HCT116 (cell line): Measurements from ENCODE around the gene PDCD2L. TPM values are rescaled to one million over a fixed set of nuclear protein-coding genes. Genes with fewer than 3 reads are reported as not detected.

ENCODE experiments used
- ATAC-seq: fragments of 200-7000 bp; cut with Tn5 transposase; 2 replicates; pipeline ENCODE4 v1.9.1; 2020; ENCODE audit warnings: mild to moderate bottlenecking, moderate library complexity
- BruUV-seq: library from RNA; stranded (reverse); fragments of 400-500 nt; replicated peaks from 2 replicates; lab custom pipeline; 2021; lab: Mats Ljungman, UMichigan
- CTCF ChIA-PET: fragments of 300-600 bp; sonication (Branson Sonifier 250); formaldehyde crosslinking; loops from one replicate; lab custom pipeline; 2021; ENCODE audit warnings: antibody characterized with exemption; lab: Charles Lee
- POLR2A ChIA-PET: fragments of 300-600, 350-600 bp; sonication (Branson Sonifier 250); formaldehyde crosslinking; loops from one replicate; lab custom pipeline; 2021; ENCODE audit warnings: antibody characterized with exemption; lab: Charles Lee
- RAD21 ChIA-PET, 2 experiments: fragments of 300-600 bp; sonication (Branson Sonifier 250); formaldehyde crosslinking; loops; one replicate each; lab custom pipeline; 2023; ENCODE audit warnings: low total read pairs in 2 of 2; ENCODE audit not compliant: uncharacterized antibody in 2 of 2, unreplicated experiment in 2 of 2, low non-redundant PET in 1 of 2; lab: Charles Lee
- DNase-seq: peaks from one replicate; pipeline ENCODE4 v3.0.0-alpha.2; 2010; ENCODE audit warnings: low read depth, low spot score
- H2AFZ ChIP-seq: fragments of 200-600 bp; shearing (Covaris generic), sonication (generic); 2 replicates; pipeline ENCODE4 v1.6.1; 2017; ENCODE audit warnings: low read depth, mixed run types, mixed read lengths, antibody characterized with exemption, low read length; ENCODE audit not compliant: poor library complexity, severe bottlenecking
- H3K27ac ChIP-seq: 2 replicates; pipeline ENCODE4 v1.5.1; 2012; ENCODE audit warnings: low read depth, low read length
- H3K27me3 ChIP-seq: fragments of 200-600 bp; sonication (generic); 2 replicates; pipeline ENCODE4 v1.6.1; 2016; ENCODE audit warnings: mixed run types, low read length, mixed read lengths; ENCODE audit not compliant: insufficient read depth
- H3K36me3 ChIP-seq, 2 experiments: fragments of 200-500 bp in 1 of 2; fragments of 200-600 bp in 1 of 2; sonication (Bioruptor generic) in 1 of 2; sonication (generic) in 1 of 2; 2 replicates each; pipeline versions ENCODE4 v1.5.1 to v1.6.1; 2014 to 2016; ENCODE audit warnings: low read length in 2 of 2, inconsistent platforms in 1 of 2, mixed read lengths in 1 of 2, mixed run types in 1 of 2; ENCODE audit not compliant: insufficient read depth in 2 of 2, control insufficient read depth in 1 of 2
- H3K4me1 ChIP-seq, 2 experiments: fragments of 200-600 bp in 1 of 2; sonication (generic) in 1 of 2; 2 replicates each; pipeline versions ENCODE4 v1.5.1 to v1.6.1; 2012 to 2017; ENCODE audit warnings: low read length in 2 of 2, inconsistent platforms in 1 of 2, mild to moderate bottlenecking in 1 of 2, mixed read lengths in 1 of 2, mixed run types in 1 of 2, moderate library complexity in 1 of 2; ENCODE audit not compliant: insufficient read depth in 2 of 2, control insufficient read depth in 1 of 2
- H3K4me2 ChIP-seq: fragments of 200-600 bp; sonication (generic); 2 replicates; pipeline ENCODE4 v1.6.1; 2017; ENCODE audit warnings: mixed run types, low read length, mixed read lengths
- H3K4me3 ChIP-seq, 2 experiments: fragments of 200-600 bp in 1 of 2; sonication (generic) in 1 of 2; replicated peaks in 1 of 2; 2 replicates each; pipeline ENCODE4 v1.5.1; 2011 to 2016; ENCODE audit warnings: low read length in 2 of 2, control low read depth in 1 of 2, low read depth in 1 of 2, mild to moderate bottlenecking in 1 of 2, mixed read lengths in 1 of 2, mixed run types in 1 of 2
- H3K79me2 ChIP-seq: fragments of 200-600 bp; sonication (generic); 2 replicates; pipeline ENCODE4 v1.6.1; 2017; ENCODE audit warnings: mild to moderate bottlenecking, mixed run types, low read length, moderate library complexity, mixed read lengths; ENCODE audit not compliant: insufficient read depth
- H3K9ac ChIP-seq: fragments of 200-600 bp; sonication (generic); 2 replicates; pipeline ENCODE4 v1.6.1; 2016; ENCODE audit warnings: low read length, mixed read lengths
- H3K9me2 ChIP-seq: fragments of 200-600 bp; sonication (generic), shearing (Covaris generic); 2 replicates; pipeline ENCODE4 v1.6.1; 2017; ENCODE audit warnings: mixed run types, mild to moderate bottlenecking, moderate library complexity; ENCODE audit not compliant: insufficient read depth
- H3K9me3 ChIP-seq, 2 experiments: fragments of 200-500 bp in 1 of 2; fragments of 200-600 bp in 1 of 2; sonication (Bioruptor generic) in 1 of 2; sonication (generic) in 1 of 2; 2 replicates each; pipeline ENCODE4 v1.6.1; 2014 to 2017; ENCODE audit warnings: low read length in 2 of 2, mixed read lengths in 2 of 2, inconsistent platforms in 1 of 2, low read depth in 1 of 2, mild to moderate bottlenecking in 1 of 2, mixed run types in 1 of 2, moderate library complexity in 1 of 2; ENCODE audit not compliant: control insufficient read depth in 1 of 2, insufficient read depth in 1 of 2
- H4K20me1 ChIP-seq: fragments of 200-600 bp; sonication (generic), shearing (Covaris generic); 2 replicates; pipeline ENCODE4 v1.6.1; 2017; ENCODE audit warnings: mixed run types, mild to moderate bottlenecking, moderate library complexity; ENCODE audit not compliant: insufficient read depth
- EZH2 ChIP-seq: fragments of 200-600 bp; sonication (generic); IDR thresholded peaks from 2 replicates; pipeline ENCODE4 v1.6.1; 2017; ENCODE audit warnings: antibody characterized with exemption, mixed run types
- FOSL1 ChIP-seq: IDR thresholded peaks from 2 replicates; pipeline ENCODE4 v1.6.1; 2012; ENCODE audit warnings: low read depth
- JUND ChIP-seq: IDR thresholded peaks from 2 replicates; pipeline ENCODE4 v1.6.1; 2012
- POLR2AphosphoS5 ChIP-seq: IDR thresholded peaks from 2 replicates; pipeline ENCODE4 v1.6.1; 2011; ENCODE audit warnings: mild to moderate bottlenecking, low read depth, low read length, moderate library complexity
- TCF7L2 ChIP-seq: IDR thresholded peaks from 2 replicates; pipeline ENCODE4 v1.7.0; 2011; ENCODE audit warnings: borderline replicate concordance, inconsistent platforms; ENCODE audit not compliant: insufficient read depth, insufficient read length; ENCODE audit errors: extremely low read depth
- YY1 ChIP-seq: IDR thresholded peaks from 2 replicates; pipeline ENCODE4 v1.6.1; 2011; ENCODE audit warnings: low read length, low read depth, moderate library complexity, mild to moderate bottlenecking; ENCODE audit not compliant: insufficient replicate concordance; ENCODE audit errors: extremely low read depth
- intact Hi-C: fragments of 100-400 bp; cut with micrococcal nuclease; formaldehyde crosslinking; loops from 2 replicates; pipeline ENCODE4 v1.10.0; 2022
- total RNA-seq: library from RNA; stranded (reverse); gene quantifications from one replicate; pipeline ENCODE4 v1.2.1, GENCODE V29; 2021; ENCODE audit not compliant: unreplicated experiment
- TF ChIP-seq, protein P1 (sequence below): IDR thresholded peaks from 2 replicates; pipeline ENCODE4 v1.6.1; 2012
- TF ChIP-seq, protein P2 (sequence below): IDR thresholded peaks from 2 replicates; pipeline ENCODE4 v1.6.1; 2011; ENCODE audit warnings: mild to moderate bottlenecking, low read length, moderate library complexity; ENCODE audit not compliant: insufficient replicate concordance; ENCODE audit errors: extremely low read depth
- TF ChIP-seq, protein P3 (sequence below): IDR thresholded peaks from 2 replicates; pipeline ENCODE4 v1.6.1; 2012; ENCODE audit warnings: low read depth
- TF ChIP-seq, protein P4 (sequence below): IDR thresholded peaks from 2 replicates; pipeline ENCODE4 v1.6.1; 2012

The PDCD2L gene
- total RNA-seq, 1 experiment from 2014 or later = 30.0 TPM

DNA sequence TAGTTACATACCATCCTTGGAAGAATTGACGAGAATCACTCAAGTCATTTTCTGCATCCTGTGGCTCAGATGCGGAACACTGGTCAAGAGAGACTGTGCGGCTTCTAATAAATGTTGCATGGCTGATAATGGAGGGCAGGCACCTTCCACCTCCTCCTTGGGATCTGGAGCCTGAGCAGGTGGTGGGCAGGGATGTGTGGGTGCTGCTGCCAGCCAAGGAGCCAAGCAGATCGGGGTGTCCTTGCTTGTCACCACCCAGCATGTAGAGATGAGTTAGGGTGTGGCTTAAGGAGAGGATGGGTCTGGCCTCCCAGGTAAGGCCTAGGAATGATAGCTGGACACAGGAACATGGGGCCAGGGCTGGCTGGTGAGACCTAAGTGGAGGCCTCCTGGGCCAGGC, 21.7 kb upstream of the PDCD2L start:
- no peaks in the 10 kb centered on the region for H3K4me1 ChIP-seq
- H3K4me2 ChIP-seq = no peak overlapping the region
- ATAC-seq (no peak), DNase-seq (no peak)
- H3K9me2 ChIP-seq = no peaks in the 10 kb centered on the region
- TF ChIP-seq, protein P1, sequence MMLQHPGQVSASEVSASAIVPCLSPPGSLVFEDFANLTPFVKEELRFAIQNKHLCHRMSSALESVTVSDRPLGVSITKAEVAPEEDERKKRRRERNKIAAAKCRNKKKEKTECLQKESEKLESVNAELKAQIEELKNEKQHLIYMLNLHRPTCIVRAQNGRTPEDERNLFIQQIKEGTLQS = no peak
- TF ChIP-seq FOSL1 (no peak), TCF7L2 (no peak), EZH2 (no peak), YY1 (no peak), POLR2AphosphoS5 (no peak), JUND (no peak)
- TF ChIP-seq, protein P2, sequence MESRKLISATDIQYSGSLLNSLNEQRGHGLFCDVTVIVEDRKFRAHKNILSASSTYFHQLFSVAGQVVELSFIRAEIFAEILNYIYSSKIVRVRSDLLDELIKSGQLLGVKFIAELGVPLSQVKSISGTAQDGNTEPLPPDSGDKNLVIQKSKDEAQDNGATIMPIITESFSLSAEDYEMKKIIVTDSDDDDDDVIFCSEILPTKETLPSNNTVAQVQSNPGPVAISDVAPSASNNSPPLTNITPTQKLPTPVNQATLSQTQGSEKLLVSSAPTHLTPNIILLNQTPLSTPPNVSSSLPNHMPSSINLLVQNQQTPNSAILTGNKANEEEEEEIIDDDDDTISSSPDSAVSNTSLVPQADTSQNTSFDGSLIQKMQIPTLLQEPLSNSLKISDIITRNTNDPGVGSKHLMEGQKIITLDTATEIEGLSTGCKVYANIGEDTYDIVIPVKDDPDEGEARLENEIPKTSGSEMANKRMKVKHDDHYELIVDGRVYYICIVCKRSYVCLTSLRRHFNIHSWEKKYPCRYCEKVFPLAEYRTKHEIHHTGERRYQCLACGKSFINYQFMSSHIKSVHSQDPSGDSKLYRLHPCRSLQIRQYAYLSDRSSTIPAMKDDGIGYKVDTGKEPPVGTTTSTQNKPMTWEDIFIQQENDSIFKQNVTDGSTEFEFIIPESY = no peak
- TF ChIP-seq, protein P3, sequence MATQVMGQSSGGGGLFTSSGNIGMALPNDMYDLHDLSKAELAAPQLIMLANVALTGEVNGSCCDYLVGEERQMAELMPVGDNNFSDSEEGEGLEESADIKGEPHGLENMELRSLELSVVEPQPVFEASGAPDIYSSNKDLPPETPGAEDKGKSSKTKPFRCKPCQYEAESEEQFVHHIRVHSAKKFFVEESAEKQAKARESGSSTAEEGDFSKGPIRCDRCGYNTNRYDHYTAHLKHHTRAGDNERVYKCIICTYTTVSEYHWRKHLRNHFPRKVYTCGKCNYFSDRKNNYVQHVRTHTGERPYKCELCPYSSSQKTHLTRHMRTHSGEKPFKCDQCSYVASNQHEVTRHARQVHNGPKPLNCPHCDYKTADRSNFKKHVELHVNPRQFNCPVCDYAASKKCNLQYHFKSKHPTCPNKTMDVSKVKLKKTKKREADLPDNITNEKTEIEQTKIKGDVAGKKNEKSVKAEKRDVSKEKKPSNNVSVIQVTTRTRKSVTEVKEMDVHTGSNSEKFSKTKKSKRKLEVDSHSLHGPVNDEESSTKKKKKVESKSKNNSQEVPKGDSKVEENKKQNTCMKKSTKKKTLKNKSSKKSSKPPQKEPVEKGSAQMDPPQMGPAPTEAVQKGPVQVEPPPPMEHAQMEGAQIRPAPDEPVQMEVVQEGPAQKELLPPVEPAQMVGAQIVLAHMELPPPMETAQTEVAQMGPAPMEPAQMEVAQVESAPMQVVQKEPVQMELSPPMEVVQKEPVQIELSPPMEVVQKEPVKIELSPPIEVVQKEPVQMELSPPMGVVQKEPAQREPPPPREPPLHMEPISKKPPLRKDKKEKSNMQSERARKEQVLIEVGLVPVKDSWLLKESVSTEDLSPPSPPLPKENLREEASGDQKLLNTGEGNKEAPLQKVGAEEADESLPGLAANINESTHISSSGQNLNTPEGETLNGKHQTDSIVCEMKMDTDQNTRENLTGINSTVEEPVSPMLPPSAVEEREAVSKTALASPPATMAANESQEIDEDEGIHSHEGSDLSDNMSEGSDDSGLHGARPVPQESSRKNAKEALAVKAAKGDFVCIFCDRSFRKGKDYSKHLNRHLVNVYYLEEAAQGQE = no peak
- TF ChIP-seq, protein P4, sequence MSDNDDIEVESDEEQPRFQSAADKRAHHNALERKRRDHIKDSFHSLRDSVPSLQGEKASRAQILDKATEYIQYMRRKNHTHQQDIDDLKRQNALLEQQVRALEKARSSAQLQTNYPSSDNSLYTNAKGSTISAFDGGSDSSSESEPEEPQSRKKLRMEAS = no peak
- no peak overlapping the region for H2AFZ ChIP-seq
- RAD21 ChIA-PET = no interaction called here
- H3K79me2 ChIP-seq = peaks cover 65% of the 10 kb centered on the region
- H3K9ac ChIP-seq = no peak overlapping the region
- no peak overlapping the region for H3K4me3 ChIP-seq
- no peaks in the 10 kb centered on the region for H3K27me3 ChIP-seq
- H3K36me3 ChIP-seq = peaks cover 79 to 88% of the 10 kb centered on the region in 2 experiments
- H4K20me1 ChIP-seq = no peaks in the 10 kb centered on the region
- POLR2A ChIA-PET = no interaction called here
- no TSS peak for BruUV-seq
- CTCF ChIA-PET = no interaction called here
- no peak overlapping the region for H3K27ac ChIP-seq
- intact Hi-C loops = no loop called here
- no peaks in the 10 kb centered on the region for H3K9me3 ChIP-seq
